ENCODE results near the gene CORIN. TPM values are rescaled to one million over a fixed set of nuclear protein-coding genes. Genes with fewer than 3 reads are reported as not detected.

CORIN gene
- total and polyA plus RNA-seq, 2 donors (not counting 3 experiments of a cell fraction or from before 2014, with no cell fraction given): 0.07 to 0.40 TPM

DNA sequence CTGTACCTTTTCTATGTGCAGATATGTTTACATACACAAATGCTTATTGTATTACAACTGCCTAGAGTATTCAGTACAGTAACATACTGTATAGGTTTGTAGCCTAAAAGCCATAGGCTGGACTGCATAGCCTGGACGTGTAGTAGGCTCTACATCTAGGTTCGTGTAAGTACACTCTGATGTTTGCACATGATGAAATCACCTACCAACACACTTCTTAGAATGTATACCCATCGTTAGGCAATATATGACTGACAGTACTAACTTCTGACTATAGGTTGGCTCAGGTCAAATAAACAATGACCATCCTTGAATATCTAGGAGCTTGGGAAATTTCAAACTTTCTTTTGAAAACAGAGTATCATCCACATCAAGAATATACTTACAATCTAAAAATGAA, 139.0 kb downstream of the CORIN start:
- dilution Hi-C loops (cut with MboI; ENCODE audit: extremely low pct_ligation_motif_present, low sequenced_read_pairs) (no loop called here), intact Hi-C loops (cut with micrococcal nuclease) (no loop called here)
- TF ChIP-seq FOS (IDR thresholded peaks at IDR 0.05; ENCODE audit: borderline replicate concordance, insufficient read depth, low read length): no peak
- H3K9ac ChIP-seq (replicated peaks; ENCODE audit: extremely low read depth, insufficient read depth, low read length): no peak overlapping the region
- H3K4me3 ChIP-seq (replicated peaks in 1 of 3; ENCODE audit: insufficient read depth in 1 of 3, low read depth in 1 of 3, low read length in 3 of 3): no peak overlapping the region
- FAIRE-seq (no peak), DNase-seq (ENCODE audit: low read depth, low spot score) (no peak)
- ChIA-PET POLR2A (no interaction called here), CTCF (interaction anchor here (1.0 to 1.4 kb wide), 2 partner anchors 9 to 235 kb away, joined by 3 read pairs; no protein-coding TSS in a partner anchor)
- no peak overlapping the region for H3K4me2 ChIP-seq (ENCODE audit: insufficient read depth, low read length)
- H3K27me3 ChIP-seq (ENCODE audit: control insufficient read depth in 2 of 2, insufficient read depth in 2 of 2, low read length in 2 of 2): no peaks in the 10 kb centered on the region
- no peak overlapping the region for H2AFZ ChIP-seq (ENCODE audit: low read depth, low read length)
- H3K9me3 ChIP-seq (replicated peaks; ENCODE audit: control insufficient read depth, insufficient read depth, low read length): no peaks in the 10 kb centered on the region
- peaks cover 11% of the 10 kb centered on the region for H3K4me1 ChIP-seq (ENCODE audit: control insufficient read depth, extremely low read depth, insufficient read depth, low read length)
- no TSS peak for BruUV-seq (replicated peaks)
- H3K36me3 ChIP-seq (ENCODE audit: control insufficient read depth in 2 of 2, extremely low read depth in 1 of 2, insufficient read depth in 2 of 2, low read length in 2 of 2): no peaks in the 10 kb centered on the region
- no peaks in the 10 kb centered on the region for H3K79me2 ChIP-seq (ENCODE audit: control insufficient read depth, insufficient read depth, low read length)
- no peaks in the 10 kb centered on the region for H4K20me1 ChIP-seq (replicated peaks; ENCODE audit: control insufficient read depth, extremely low read depth, insufficient read depth, low read length)
- no peak overlapping the region for H3K27ac ChIP-seq (ENCODE audit: insufficient read depth, low read depth, low read length)
- no peaks in the 10 kb centered on the region for H3K9me1 ChIP-seq (replicated peaks; ENCODE audit: control insufficient read depth, extremely low read depth, insufficient read depth, low read length)

DNA sequence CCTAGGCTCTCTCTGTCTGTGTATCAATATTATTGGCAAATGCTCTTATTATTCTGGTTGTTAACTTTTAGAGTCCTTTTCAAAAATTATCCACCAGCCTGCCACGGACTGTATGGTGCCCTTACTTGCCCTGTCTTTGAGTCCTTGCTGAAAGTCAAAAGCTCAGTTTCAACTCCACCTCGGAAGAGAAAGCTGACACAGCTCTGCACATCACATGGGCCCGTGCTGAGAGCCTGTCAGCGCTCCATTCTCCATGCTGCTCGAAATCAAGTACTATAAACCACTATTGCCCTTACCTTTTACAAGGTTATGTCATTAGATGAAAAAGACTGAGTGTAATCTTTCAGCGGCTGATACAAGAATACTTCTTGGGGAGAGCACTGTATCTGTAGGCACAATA, 141.0 kb downstream of the CORIN start:
- FAIRE-seq: no peak
- H3K27ac ChIP-seq (ENCODE audit: insufficient read depth, low read depth, low read length): no peak overlapping the region
- peaks cover 10% of the 10 kb centered on the region for H3K4me1 ChIP-seq (ENCODE audit: control insufficient read depth, extremely low read depth, insufficient read depth, low read length)
- no peak overlapping the region for H3K4me3 ChIP-seq (replicated peaks in 1 of 3; ENCODE audit: insufficient read depth in 1 of 3, low read depth in 1 of 3, low read length in 3 of 3)
- no peaks in the 10 kb centered on the region for H3K9me3 ChIP-seq (replicated peaks; ENCODE audit: control insufficient read depth, insufficient read depth, low read length)
- intact Hi-C loops (cut with micrococcal nuclease) (no loop called here), dilution Hi-C loops (cut with MboI; ENCODE audit: extremely low pct_ligation_motif_present, low sequenced_read_pairs) (no loop called here)
- no peaks in the 10 kb centered on the region for H3K27me3 ChIP-seq (ENCODE audit: control insufficient read depth in 2 of 2, insufficient read depth in 2 of 2, low read length in 2 of 2)
- H3K4me2 ChIP-seq (ENCODE audit: insufficient read depth, low read length): no peak overlapping the region
- no peaks in the 10 kb centered on the region for H3K79me2 ChIP-seq (ENCODE audit: control insufficient read depth, insufficient read depth, low read length)
- no peak for DNase-seq (ENCODE audit: low read depth, low spot score)
- ChIA-PET POLR2A (no interaction called here), CTCF (interaction anchor here (1.0 to 2.3 kb wide), 2 partner anchors 10 to 28 kb away, joined by 3 to 7 read pairs; no protein-coding TSS in a partner anchor)
- no TSS peak for BruUV-seq (replicated peaks)
- no peaks in the 10 kb centered on the region for H3K36me3 ChIP-seq (ENCODE audit: control insufficient read depth in 2 of 2, extremely low read depth in 1 of 2, insufficient read depth in 2 of 2, low read length in 2 of 2)
- no peak overlapping the region for H2AFZ ChIP-seq (ENCODE audit: low read depth, low read length)
- H3K9me1 ChIP-seq (replicated peaks; ENCODE audit: control insufficient read depth, extremely low read depth, insufficient read depth, low read length): no peaks in the 10 kb centered on the region
- H4K20me1 ChIP-seq (replicated peaks; ENCODE audit: control insufficient read depth, extremely low read depth, insufficient read depth, low read length): no peaks in the 10 kb centered on the region
- H3K9ac ChIP-seq (replicated peaks; ENCODE audit: extremely low read depth, insufficient read depth, low read length): no peak overlapping the region
- TF ChIP-seq, protein P1, sequence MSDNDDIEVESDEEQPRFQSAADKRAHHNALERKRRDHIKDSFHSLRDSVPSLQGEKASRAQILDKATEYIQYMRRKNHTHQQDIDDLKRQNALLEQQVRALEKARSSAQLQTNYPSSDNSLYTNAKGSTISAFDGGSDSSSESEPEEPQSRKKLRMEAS (IDR thresholded peaks at IDR 0.05; ENCODE audit: insufficient read depth, insufficient read length): no peak
- TF ChIP-seq, protein P2, sequence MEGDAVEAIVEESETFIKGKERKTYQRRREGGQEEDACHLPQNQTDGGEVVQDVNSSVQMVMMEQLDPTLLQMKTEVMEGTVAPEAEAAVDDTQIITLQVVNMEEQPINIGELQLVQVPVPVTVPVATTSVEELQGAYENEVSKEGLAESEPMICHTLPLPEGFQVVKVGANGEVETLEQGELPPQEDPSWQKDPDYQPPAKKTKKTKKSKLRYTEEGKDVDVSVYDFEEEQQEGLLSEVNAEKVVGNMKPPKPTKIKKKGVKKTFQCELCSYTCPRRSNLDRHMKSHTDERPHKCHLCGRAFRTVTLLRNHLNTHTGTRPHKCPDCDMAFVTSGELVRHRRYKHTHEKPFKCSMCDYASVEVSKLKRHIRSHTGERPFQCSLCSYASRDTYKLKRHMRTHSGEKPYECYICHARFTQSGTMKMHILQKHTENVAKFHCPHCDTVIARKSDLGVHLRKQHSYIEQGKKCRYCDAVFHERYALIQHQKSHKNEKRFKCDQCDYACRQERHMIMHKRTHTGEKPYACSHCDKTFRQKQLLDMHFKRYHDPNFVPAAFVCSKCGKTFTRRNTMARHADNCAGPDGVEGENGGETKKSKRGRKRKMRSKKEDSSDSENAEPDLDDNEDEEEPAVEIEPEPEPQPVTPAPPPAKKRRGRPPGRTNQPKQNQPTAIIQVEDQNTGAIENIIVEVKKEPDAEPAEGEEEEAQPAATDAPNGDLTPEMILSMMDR (IDR thresholded peaks at IDR 0.05; ENCODE audit: extremely low read depth in 1 of 2, insufficient read depth in 1 of 2, low read depth in 1 of 2, low read length in 2 of 2): no peak
- no peak for TF ChIP-seq JUN (IDR thresholded peaks at IDR 0.05; ENCODE audit: borderline replicate concordance, insufficient read depth, insufficient read length, low read depth)
- TF ChIP-seq POLR2A (IDR thresholded peaks at IDR 0.05; ENCODE audit: low read depth, low read length): no peak
- TF ChIP-seq FOS (IDR thresholded peaks at IDR 0.05; ENCODE audit: borderline replicate concordance, insufficient read depth, low read length): no peak
- TF ChIP-seq GATA2 (IDR thresholded peaks at IDR 0.05; ENCODE audit: insufficient read depth, insufficient read length, low read depth, low read length): no peak
- TF ChIP-seq MYC (IDR thresholded peaks at IDR 0.05; ENCODE audit: low read depth, low read length): no peak
- TF ChIP-seq EZH2 (IDR thresholded peaks at IDR 0.05; ENCODE audit: borderline replicate concordance, low read depth, low read length, severe bottlenecking): no peak
- no peak for TF ChIP-seq POLR2AphosphoS5 (IDR thresholded peaks at IDR 0.05; ENCODE audit: insufficient read depth, low read depth, low read length)
